GM19372 (cell line): ENCODE data around the gene TTLL10.

Source experiments
- ATAC-seq: cut with Tn5 transposase; IDR thresholded peaks from one replicate; pipeline ENCODE4 v1.9.1; 2021; ENCODE audit warnings: mild to moderate bottlenecking, low read depth, moderate library complexity; ENCODE audit not compliant: unreplicated experiment

The TTLL10 gene

DNA sequence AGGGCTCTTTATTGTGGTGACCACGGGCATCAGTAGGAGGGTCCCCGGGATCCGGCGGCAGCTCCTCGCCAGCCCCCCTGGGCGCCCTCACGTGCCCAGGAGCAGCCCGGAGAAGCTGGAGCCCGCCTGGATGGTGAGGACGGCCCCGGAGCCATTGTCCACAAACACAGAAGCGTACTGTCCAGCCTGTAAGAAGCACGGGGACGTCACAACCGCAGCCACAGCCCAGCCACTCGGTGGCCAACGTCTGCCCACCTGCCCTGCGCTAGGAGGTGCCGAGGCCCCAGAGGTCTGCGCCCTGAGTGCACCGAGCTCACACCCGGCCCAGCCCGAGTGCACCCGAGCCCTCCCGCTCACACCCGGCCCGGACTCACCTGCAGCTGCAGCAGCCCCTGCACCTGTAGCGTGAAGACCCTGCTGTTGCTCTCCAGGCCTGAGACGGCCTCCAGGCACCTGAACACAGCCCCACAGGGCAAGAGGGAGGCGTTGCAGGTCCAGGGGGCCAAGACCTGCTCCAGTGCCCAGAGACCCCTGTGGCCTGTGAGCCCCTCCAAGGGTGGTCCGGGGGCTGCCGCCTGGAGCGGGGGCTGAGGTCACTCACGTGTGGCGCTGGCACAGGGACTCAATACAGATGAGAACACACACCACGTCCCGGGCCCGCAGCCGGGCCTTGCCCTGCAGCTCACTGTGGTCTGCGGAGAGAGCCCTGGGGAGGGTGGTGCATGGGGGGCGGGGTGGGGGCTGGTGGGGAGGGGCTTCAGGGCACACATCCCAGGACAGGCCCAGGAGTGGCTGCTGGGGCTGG is 69.0 kb downstream of the TTLL10 start:
- no peak for ATAC-seq

DNA sequence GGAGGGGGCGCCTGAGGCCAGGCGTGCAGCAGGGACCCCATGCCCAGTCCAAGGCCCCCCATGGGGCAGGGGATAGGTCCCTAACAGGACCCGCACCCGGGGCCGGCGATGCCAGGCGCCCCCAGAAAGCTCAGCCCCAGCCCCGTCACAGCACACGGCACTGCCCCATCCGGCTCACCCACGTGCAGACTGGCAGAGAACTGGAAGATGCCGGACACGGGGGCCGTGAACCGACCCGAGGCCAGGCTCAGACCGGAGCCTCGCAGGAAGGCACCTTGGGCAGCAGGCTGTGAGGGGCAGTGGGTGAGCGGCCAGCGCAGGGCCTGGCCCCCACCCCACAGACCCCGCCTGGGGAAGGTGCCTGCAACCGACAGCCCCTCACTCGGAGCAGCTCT is 69.6 kb downstream of the TTLL10 start:
- no peak for ATAC-seq

DNA sequence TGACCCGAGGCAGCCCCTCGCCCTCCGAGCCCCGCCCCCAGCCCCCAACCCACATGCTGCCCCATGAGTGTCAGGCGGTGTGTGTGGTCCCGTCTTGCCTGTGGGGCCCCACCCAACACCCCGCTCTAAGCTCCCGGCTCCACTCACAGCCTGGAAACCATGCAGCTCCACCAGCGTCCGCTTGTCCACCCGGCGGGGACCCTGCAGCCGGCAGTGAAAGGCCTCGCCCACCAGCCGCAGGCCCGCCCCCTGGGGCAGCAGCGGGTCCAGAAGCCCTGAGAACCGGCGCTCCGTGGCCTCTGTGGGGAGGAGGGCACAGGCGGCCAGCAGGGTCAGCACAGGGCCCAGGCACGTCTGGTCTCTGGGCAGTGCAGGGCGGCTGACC is 70.1 kb downstream of the TTLL10 start:
- no peak for ATAC-seq

DNA sequence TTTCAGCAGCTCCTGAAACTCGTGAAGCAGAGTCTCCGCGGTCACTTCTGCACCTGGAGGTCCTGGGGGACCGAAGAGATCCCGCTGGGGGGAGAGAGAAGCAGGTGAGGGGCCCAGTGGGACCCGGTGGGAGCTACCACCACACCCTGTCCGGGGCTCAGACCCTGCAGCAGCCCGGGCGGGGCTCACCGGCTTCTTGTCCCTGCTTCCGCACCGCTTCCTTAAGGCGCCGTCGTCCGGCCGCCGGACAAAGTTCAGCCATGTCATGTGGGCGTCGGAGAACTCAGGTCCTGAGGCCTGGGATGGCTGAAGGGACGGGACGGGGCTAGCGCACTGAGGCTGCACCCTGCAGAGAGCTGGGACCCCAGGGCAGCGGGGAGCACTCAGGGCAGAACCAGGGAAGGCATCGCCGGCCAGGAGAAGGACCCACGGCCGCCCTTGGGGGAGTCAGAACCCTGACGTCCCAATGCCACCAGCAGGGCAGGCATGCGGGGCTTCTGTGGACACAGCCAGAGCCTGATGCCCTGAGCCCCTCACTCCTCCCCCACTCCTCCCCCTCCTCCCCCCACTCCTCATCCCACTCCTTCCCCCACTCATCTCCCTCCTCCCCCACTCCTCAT is 70.6 kb downstream of the TTLL10 start:
- no peak for ATAC-seq

DNA sequence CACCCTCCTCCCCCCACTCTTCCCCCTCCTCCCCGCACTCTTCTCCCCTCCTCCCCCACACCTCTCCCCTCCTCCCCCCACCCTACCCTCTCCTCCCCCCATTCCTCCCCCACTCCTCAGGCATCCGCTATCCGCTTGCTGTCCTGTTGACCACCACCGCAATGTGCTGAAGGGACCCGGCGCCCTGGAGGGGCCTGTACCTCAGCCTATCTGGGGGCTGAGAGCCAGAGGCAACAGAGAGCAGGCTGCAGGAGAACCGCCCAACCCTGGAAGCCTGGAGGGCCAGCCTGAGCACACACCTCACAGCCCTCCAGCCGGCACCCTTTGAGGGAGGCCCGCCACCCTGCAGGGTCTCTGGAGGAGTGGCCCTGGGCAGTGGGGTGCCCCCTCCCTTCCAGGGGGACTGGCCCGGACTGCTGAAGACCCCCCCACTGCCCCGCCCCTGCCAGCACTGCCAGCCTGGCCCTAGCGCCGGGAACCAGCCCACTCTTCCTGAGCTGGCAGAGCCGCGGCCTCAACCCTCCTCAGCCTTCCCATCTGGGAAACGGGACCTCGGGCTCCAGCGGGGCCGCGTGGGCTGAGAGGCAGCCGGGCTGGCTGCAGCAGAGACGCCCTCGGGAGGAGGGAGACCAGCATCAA is 71.6 kb downstream of the TTLL10 start:
- ATAC-seq = no peak

DNA sequence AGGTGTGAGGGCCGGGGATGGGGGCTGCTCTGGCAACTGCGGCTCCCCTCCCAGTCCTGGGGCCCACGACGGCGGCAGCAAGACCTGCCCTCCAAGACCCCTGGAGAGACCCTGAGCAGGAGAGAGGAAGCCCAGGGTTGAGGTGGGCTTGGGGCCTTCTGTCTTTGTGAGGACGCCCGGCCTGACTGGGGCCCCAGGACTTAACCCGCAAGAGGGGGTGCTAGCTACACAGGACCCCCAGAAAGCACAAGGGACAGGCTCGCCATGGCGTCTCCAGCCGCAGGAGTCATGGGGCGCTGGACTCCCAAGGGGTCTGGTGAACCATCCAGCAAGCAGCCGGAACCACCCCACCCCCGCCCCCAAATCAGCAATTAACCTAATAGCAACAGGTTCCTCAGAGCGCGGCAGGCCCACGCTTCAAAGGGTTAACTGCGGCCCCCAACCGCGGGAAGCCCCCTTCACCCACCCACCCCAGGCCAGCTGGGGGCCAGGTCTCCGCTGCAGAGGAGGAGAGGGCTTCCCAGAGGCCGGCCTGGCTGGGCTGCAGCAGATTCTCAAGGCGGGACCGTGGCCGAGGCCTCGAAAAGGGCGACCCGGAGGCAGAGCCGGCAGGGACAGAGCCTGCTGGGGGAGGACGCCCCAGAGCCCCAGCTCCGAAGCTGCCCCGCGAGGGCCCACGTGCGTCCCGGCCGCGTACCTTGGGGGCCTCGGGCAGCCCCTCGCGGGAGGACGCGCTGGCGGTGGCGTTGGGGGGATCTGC is 72.3 kb downstream of the TTLL10 start:
- no peak for ATAC-seq

DNA sequence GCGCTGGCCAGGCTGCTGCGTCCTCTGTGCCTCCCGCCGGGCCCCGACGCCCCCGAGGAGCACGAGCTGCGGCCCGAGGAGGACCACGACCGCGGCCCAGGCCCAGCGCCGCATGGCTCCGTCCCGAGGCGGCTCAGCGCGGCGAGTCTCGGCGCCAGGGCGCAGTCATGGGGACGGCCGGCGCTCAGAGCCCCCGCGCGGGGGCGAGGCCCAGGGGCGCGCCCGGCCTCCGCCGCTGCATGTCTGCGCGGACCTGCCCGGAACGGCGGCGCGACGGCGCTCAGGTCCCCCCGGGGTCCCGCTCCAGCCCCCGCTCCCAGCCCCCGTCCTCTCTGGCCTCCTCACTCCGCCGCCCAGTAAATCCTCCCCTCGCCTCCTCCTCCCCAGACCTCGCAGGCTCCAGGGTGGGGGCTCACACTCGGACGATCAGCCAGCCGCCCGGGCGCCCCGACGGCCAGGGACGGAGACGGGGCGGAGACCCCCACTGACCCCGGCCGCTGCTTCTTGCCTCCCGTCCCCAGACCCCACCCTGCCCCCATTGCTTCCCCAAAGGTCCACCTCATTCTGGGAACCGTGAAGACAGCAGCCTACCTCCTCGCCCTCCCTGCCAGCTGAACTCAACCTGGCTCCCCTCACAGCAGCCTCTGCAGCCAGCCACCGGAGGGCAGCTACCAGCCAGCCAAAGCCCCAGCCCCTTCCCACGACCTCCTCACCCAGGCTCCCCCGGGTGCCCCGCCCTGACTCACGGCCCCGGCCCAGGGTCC is 73.1 kb downstream of the TTLL10 start, which contains the start of gene C1QTNF12:
TSS of gene C1QTNF12 (minus strand) at position 146 of the 764 bp plus-strand sequence. CDS start at position 114, 32 bp downstream.
- ATAC-seq = no peak

DNA sequence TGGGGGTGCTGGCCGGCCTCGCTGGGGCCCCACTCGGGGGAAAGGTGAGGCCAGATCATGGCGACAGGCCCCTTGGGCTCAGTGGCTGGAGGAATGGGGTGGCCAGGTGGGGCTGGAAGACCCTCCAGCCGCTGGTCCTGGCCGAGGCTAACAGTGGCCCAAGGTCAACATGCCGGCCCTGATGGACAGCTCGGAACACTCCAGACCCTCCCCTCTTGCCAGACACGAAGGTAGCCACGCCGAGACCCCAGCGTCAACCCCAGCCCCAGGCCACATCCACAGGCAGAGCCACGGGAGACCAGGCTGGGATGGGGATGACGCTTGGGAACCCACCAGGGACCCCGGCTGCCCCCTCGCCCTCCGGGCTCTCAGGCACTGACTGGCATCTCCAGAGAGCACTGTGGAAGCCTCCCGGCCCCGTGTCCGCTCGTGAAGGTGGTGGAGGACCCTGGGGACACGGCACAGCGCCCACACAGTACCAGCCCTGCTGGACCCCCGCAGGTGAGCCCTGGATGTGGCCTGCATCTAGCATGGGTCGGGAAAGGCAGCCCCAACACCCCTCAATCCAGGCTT is 73.7 kb downstream of the TTLL10 start:
- ATAC-seq = no peak
